ENCODE data around the gene MICOS13.
A peak's percentile ranks its signal among the peaks of the same experiment; 100 is the strongest.

The MICOS13 gene

GRCh38 chr19:5718037-5718578, 37.8 kb upstream of the MICOS13 start:
- H3K4me3 ChIP-seq = peak overlapping the region; percentile 87

GRCh38 chr19:5717215-5717935, 37.1 kb upstream of the MICOS13 start:
- H3K27ac ChIP-seq = no peak overlapping the region
- TF ChIP-seq CTCF (IDR thresholded peaks at IDR 0.05) = no peak
- no peak for DNase-seq (ENCODE audit: low spot score)
- H3K4me3 ChIP-seq = no peak overlapping the region

More at GRCh38 chr19:5718037-5718578, 37.8 kb upstream of the MICOS13 start:
- TF ChIP-seq CTCF (IDR thresholded peaks at IDR 0.05) = no peak
- DNase-seq (ENCODE audit: low spot score) = no peak
- no peak overlapping the region for H3K27ac ChIP-seq

GRCh38 chr19:5714816-5715215, 34.5 kb upstream of the MICOS13 start:
- no peak overlapping the region for H3K4me3 ChIP-seq
- no peak for TF ChIP-seq CTCF (IDR thresholded peaks at IDR 0.05)
- H3K27ac ChIP-seq = no peak overlapping the region
- no peak for DNase-seq (ENCODE audit: low spot score)

- no peak for DNase-seq (ENCODE audit: low spot score)
- no peak for TF ChIP-seq CTCF (IDR thresholded peaks at IDR 0.05)
- H3K4me3 ChIP-seq = no peak overlapping the region
- H3K27ac ChIP-seq = no peak overlapping the region
These were observed 32.9 kb upstream of the MICOS13 start for GRCh38 chr19:5713228-5713627.

- H3K4me3 ChIP-seq = no peak overlapping the region
- no peak for TF ChIP-seq CTCF (IDR thresholded peaks at IDR 0.05)
- no peak overlapping the region for H3K27ac ChIP-seq
- DNase-seq (ENCODE audit: low spot score) = no peak
These were observed 31.4 kb upstream of the MICOS13 start for GRCh38 chr19:5711713-5712161.

- H3K27ac ChIP-seq = no peak overlapping the region
- no peak overlapping the region for H3K4me3 ChIP-seq
- TF ChIP-seq CTCF (IDR thresholded peaks at IDR 0.05) = no peak
- DNase-seq (ENCODE audit: low spot score) = no peak
These were observed 30.7 kb upstream of the MICOS13 start for GRCh38 chr19:5711025-5711424.
